A549 (cell line): ENCODE measurements around the gene TFF1. TPM values are rescaled to one million over a fixed set of nuclear protein-coding genes. Genes with fewer than 3 reads are reported as not detected.
A peak's percentile ranks its signal among the peaks of the same experiment; 100 is the strongest.

Experiments
- ATAC-seq, 2 experiments: fragments of 200-7000 bp in 1 of 2; fragments of >200 bp in 1 of 2; cut with Nextera tagmentation in 1 of 2; cut with Tn5 transposase in 1 of 2; 3 replicates each; pipeline versions ENCODE4 v1.8.0 to v1.9.1; 2018 to 2020; ENCODE audit warnings: mild to moderate bottlenecking in 1 of 2, moderate library complexity in 1 of 2
- CTCF ChIA-PET: fragments of 300-600 bp; sonication (Branson Sonifier 250); formaldehyde crosslinking; extraction: SDS; loops from one replicate; lab custom pipeline; 2021; ENCODE audit warnings: antibody characterized with exemption, inconsistent platforms; lab: Yijun Ruan, JAX
- POLR2A ChIA-PET: fragments of 350-600 bp; formaldehyde crosslinking; extraction: SDS; loops from one replicate; lab custom pipeline; 2021; ENCODE audit warnings: antibody characterized with exemption, inconsistent platforms; lab: Yijun Ruan, JAX
- DNase-seq, 2 experiments: peaks; one replicate each; pipeline versions ENCODE4 v3.0.0 to v3.0.0-alpha.2; 2011 to 2016; ENCODE audit warnings: low read depth in 1 of 2, low spot score in 1 of 2
- FAIRE-seq: peaks from 2 replicates; lab custom pipeline; 2011; peaks lifted over from hg19 to GRCh38; lab: Jason Lieb, UNC
- H3K27ac ChIP-seq, 2 experiments: fragments of >200 bp; sonication (Bioruptor Twin); formaldehyde crosslinking; 3 replicates each; pipeline ENCODE4 v1.5.1; 2016 to 2017
- H3K4me1 ChIP-seq: fragments of >200 bp; sonication (Bioruptor Twin); formaldehyde crosslinking; 3 replicates; pipeline ENCODE4 v1.6.1; 2016
- H3K4me2 ChIP-seq: fragments of >200 bp; sonication (Bioruptor Twin); formaldehyde crosslinking; 3 replicates; pipeline ENCODE4 v1.6.1; 2016
- H3K4me3 ChIP-seq: fragments of >200 bp; sonication (Bioruptor Twin); formaldehyde crosslinking; 3 replicates; pipeline ENCODE4 v1.5.1; 2016
- H3K9me3 ChIP-seq: fragments of >200 bp; sonication (Bioruptor Twin); formaldehyde crosslinking; 3 replicates; pipeline ENCODE4 v1.6.1; 2016
- ATOH8 ChIP-seq: fragments of 250-450 bp; sonication (Bioruptor Pico); IDR thresholded peaks from 2 replicates; pipeline ENCODE4 v1.5.0; 2020; ENCODE audit warnings: low read depth, mild to moderate bottlenecking, moderate library complexity
- BHLHE40 ChIP-seq: IDR thresholded peaks from 2 replicates; pipeline ENCODE4 v1.6.1; 2012; ENCODE audit warnings: low read depth, low read length, inconsistent platforms
- E2F6 ChIP-seq: IDR thresholded peaks from 2 replicates; pipeline ENCODE4 v1.6.1; 2012; ENCODE audit warnings: low read depth, borderline replicate concordance
- EHF ChIP-seq: fragments of 250-450 bp; sonication (Bioruptor Pico); IDR thresholded peaks from 2 replicates; pipeline ENCODE4 v1.5.0; 2020; ENCODE audit warnings: mild to moderate bottlenecking
- ESRRA ChIP-seq: fragments of 150-350 bp; IDR thresholded peaks from 2 replicates; pipeline ENCODE4 v1.6.1; 2014; ENCODE audit warnings: mild to moderate bottlenecking, low read length, borderline replicate concordance
- FOSB ChIP-seq: fragments of 250-450 bp; sonication (Bioruptor Pico); IDR thresholded peaks from 2 replicates; pipeline ENCODE4 v1.5.0; 2020; ENCODE audit warnings: mild to moderate bottlenecking, moderate library complexity
- GATA3 ChIP-seq: IDR thresholded peaks from 2 replicates; pipeline ENCODE4 v1.6.1; 2012; ENCODE audit warnings: borderline replicate concordance
- HMGXB4 ChIP-seq: fragments of 250-450 bp; sonication (Bioruptor Pico); IDR thresholded peaks from 2 replicates; pipeline ENCODE4 v1.5.0; 2021; ENCODE audit warnings: mild to moderate bottlenecking, moderate library complexity, borderline replicate concordance
- HOXA7 ChIP-seq: fragments of 250-450 bp; sonication (Bioruptor Pico); IDR thresholded peaks from 2 replicates; pipeline ENCODE4 v1.5.0; 2020; ENCODE audit warnings: mild to moderate bottlenecking, moderate library complexity
- JUN ChIP-seq, 2 experiments: fragments of >200 bp; sonication (Bioruptor Twin); formaldehyde crosslinking; IDR thresholded peaks; 2 replicates in 1 of 2; 3 replicates in 1 of 2; pipeline ENCODE4 v1.6.1; 2016 to 2017
- JUNB ChIP-seq: fragments of >200 bp; sonication (Bioruptor Twin); formaldehyde crosslinking; IDR thresholded peaks from 2 replicates; pipeline ENCODE4 v1.6.1; 2016
- KDM1A ChIP-seq: fragments of 200-600 bp; sonication (generic); IDR thresholded peaks from 2 replicates; pipeline ENCODE4 v1.6.1; 2016; ENCODE audit warnings: low read depth, mild to moderate bottlenecking
- NFE2L2 ChIP-seq: fragments of 150-350 bp; conservative IDR thresholded peaks from 2 replicates; pipeline ENCODE4 v1.6.1; 2014; ENCODE audit warnings: low read length
- NPAS2 ChIP-seq: fragments of 250-450 bp; sonication (Bioruptor Pico); IDR thresholded peaks from 2 replicates; pipeline ENCODE4 v1.8.0; 2022; ENCODE audit warnings: mild to moderate bottlenecking, moderate library complexity, borderline replicate concordance
- PBX3 ChIP-seq: IDR thresholded peaks from 2 replicates; pipeline ENCODE4 v1.6.1; 2012
- PHF8 ChIP-seq: fragments of 200-600 bp; sonication (generic); IDR thresholded peaks from 2 replicates; pipeline ENCODE4 v1.6.1; 2016; ENCODE audit warnings: low read depth, mild to moderate bottlenecking, antibody characterized with exemption, moderate library complexity, borderline replicate concordance
- POLR2A ChIP-seq: IDR thresholded peaks from 2 replicates; pipeline ENCODE4 v1.6.1; 2012; ENCODE audit warnings: mild to moderate bottlenecking, low read length
- RARB ChIP-seq: fragments of 250-450 bp; sonication (Bioruptor Pico); IDR thresholded peaks from 2 replicates; pipeline ENCODE4 v1.8.0; 2021; ENCODE audit warnings: mild to moderate bottlenecking, moderate library complexity
- RCOR1 ChIP-seq: fragments of 150-350 bp; IDR thresholded peaks from 2 replicates; pipeline ENCODE4 v1.6.1; 2014; ENCODE audit warnings: antibody characterized with exemption, low read length, low read depth
- RFX5 ChIP-seq: fragments of 450-650 bp; IDR thresholded peaks from 2 replicates; pipeline ENCODE4 v1.7.1; 2014; ENCODE audit warnings: antibody characterized with exemption, mild to moderate bottlenecking, moderate library complexity
- RNF2 ChIP-seq: fragments of 200-600 bp; sonication (generic); IDR thresholded peaks from 2 replicates; pipeline ENCODE4 v1.6.1; 2016; ENCODE audit warnings: low read depth, mild to moderate bottlenecking, antibody characterized with exemption, moderate library complexity, borderline replicate concordance
- SMC3 ChIP-seq: fragments of >200 bp; sonication (Bioruptor Twin); formaldehyde crosslinking; IDR thresholded peaks from 3 replicates; pipeline ENCODE4 v1.6.1; 2018; ENCODE audit warnings: inconsistent platforms
- TFCP2L1 ChIP-seq: fragments of 250-450 bp; sonication (Bioruptor Pico); IDR thresholded peaks from 2 replicates; pipeline ENCODE4 v1.5.0; 2021; ENCODE audit warnings: mild to moderate bottlenecking
- TP53 ChIP-seq: fragments of 250-450 bp; sonication (Bioruptor Pico); IDR thresholded peaks from 2 replicates; pipeline ENCODE4 v1.5.0; 2021; ENCODE audit warnings: mild to moderate bottlenecking, moderate library complexity
- ZC3H11A ChIP-seq: fragments of 450-650 bp; IDR thresholded peaks from 2 replicates; pipeline ENCODE4 v1.6.1; 2014; ENCODE audit warnings: antibody characterized with exemption, mild to moderate bottlenecking
- ZSCAN20 ChIP-seq: fragments of 250-450 bp; sonication (Bioruptor Pico); IDR thresholded peaks from 2 replicates; pipeline ENCODE4 v1.8.0; 2022; ENCODE audit warnings: mild to moderate bottlenecking, moderate library complexity
- WGBS: methylation state at CpG from one replicate; pipeline ENCODE4 v1.1.6; 2017; ENCODE audit errors: missing lambda C conversion rate; 5-methylcytosine and 5-hydroxymethylcytosine counted together
- polyA plus RNA-seq, 4 experiments: library from polyadenylated mRNA; depleted of rRNA in 3 of 4; stranded (reverse); fragments of >200 nt; fragmentation: RNase III in 1 of 4; extraction: RNeasy Plus Mini Kit Qiagen cat#74134 plus additional on column Dnase treatment in 1 of 4; gene quantifications; 2 replicates in 3 of 4; 3 replicates in 1 of 4; pipeline ENCODE4 v1.2.3, GENCODE V29; 2011 to 2017
- TF ChIP-seq, protein P1 (sequence below): IDR thresholded peaks from 2 replicates; pipeline ENCODE4 v1.6.1; 2012
- TF ChIP-seq, protein P2 (sequence below): fragments of >200 bp; sonication (Bioruptor Twin); formaldehyde crosslinking; IDR thresholded peaks from 3 replicates; pipeline ENCODE4 v1.5.1; 2016

Gene TFF1
- polyA plus RNA-seq, 2 of the 4 experiments (the other 2 are of a cell fraction) = 1.0 to 5.8 TPM

GRCh38 chr21:42364304-42364865, 1.9 kb downstream of the TFF1 start (continued):
- TF ChIP-seq HMGXB4 = no peak
- TF ChIP-seq POLR2A = no peak
- no peak for TF ChIP-seq KDM1A
- no peak for TF ChIP-seq HOXA7
- TF ChIP-seq NPAS2 (CRISPR knock-in tag) = no peak

DNA sequence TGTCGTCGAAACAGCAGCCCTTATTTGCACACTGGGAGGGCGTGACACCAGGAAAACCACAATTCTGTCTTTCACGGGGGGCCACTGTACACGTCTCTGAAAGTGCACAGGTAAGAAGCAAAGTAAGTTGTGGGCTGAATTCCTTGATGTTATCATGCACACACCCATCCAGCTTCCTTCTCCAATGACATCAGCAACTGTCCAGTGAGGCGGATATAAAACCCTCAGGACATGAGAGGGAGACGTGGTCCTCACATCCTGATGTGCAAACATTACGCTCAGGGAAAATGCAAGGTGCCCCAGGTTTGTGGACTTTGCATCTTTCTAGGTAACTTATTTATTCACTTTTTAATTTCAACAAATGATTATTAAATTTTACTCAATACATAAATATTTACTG, 3.0 kb downstream of the TFF1 start:
- Histone ChIP-seq H3K27ac (no peak overlapping the region), H3K9me3 (no peaks in the 10 kb centered on the region), H3K4me1 (peaks cover 23% of the 10 kb centered on the region), H3K4me3 (no peak overlapping the region), H3K4me2 (peak overlapping the region; percentile 25; the same call in 2 of the 3 replicates)
- TF ChIP-seq PBX3 (no peak), PHF8 (no peak), RFX5 (no peak), NFE2L2 (no peak), TP53 (CRISPR knock-in tag) (no peak), ESRRA (no peak), EHF (CRISPR knock-in tag) (no peak), ATOH8 (CRISPR knock-in tag) (no peak), GATA3 (no peak)
- TF ChIP-seq, protein P1, sequence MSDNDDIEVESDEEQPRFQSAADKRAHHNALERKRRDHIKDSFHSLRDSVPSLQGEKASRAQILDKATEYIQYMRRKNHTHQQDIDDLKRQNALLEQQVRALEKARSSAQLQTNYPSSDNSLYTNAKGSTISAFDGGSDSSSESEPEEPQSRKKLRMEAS = no peak
- no peak for ATAC-seq
- ChIA-PET CTCF (no interaction called here), POLR2A (no interaction called here)
- no peak for FAIRE-seq
- WGBS = 54% methylated on average over 8 of the region's 8 CpGs
- peak in 1 of 2 experiments; percentile 52 for DNase-seq

DNA sequence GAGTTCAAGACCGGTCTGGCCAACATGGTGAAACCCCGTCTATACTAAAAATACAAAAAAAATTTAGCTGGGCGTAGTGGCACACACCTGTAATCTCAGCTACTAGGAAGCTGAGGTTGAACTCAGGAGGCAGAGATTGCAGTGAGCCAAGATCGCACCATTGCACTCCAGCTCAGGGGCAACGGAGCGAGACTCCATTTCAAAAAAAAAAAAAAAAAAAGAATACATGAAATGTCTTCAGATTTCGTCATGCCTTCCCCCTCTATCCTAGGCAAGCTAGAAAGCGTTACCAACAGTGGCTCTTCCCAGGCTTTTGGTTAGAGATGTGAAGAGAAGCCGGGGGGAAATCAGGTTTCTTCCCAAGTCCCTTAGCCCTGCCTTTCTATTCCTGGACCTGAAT, 3.6 kb downstream of the TFF1 start:
- H3K9me3 ChIP-seq = no peaks in the 10 kb centered on the region
- 81% methylated on average over 9 of the region's 9 CpGs for WGBS
- no peak overlapping the region for H3K27ac ChIP-seq
- POLR2A ChIA-PET = no interaction called here
- ATAC-seq = no peak
- no peak for FAIRE-seq
- TF ChIP-seq NPAS2 (CRISPR knock-in tag) (no peak), JUN (IDR thresholded peaks at IDR 0.05) (no peak), JUNB (no peak), KDM1A (no peak), EHF (CRISPR knock-in tag) (no peak), FOSB (CRISPR knock-in tag) (no peak), RNF2 (no peak), POLR2A (no peak), SMC3 (no peak), ATOH8 (CRISPR knock-in tag) (no peak), RCOR1 (no peak), ZSCAN20 (no peak), ZC3H11A (no peak), TFCP2L1 (CRISPR knock-in tag) (no peak), BHLHE40 (no peak), E2F6 (no peak), RARB (CRISPR knock-in tag) (no peak)
- TF ChIP-seq, protein P2, sequence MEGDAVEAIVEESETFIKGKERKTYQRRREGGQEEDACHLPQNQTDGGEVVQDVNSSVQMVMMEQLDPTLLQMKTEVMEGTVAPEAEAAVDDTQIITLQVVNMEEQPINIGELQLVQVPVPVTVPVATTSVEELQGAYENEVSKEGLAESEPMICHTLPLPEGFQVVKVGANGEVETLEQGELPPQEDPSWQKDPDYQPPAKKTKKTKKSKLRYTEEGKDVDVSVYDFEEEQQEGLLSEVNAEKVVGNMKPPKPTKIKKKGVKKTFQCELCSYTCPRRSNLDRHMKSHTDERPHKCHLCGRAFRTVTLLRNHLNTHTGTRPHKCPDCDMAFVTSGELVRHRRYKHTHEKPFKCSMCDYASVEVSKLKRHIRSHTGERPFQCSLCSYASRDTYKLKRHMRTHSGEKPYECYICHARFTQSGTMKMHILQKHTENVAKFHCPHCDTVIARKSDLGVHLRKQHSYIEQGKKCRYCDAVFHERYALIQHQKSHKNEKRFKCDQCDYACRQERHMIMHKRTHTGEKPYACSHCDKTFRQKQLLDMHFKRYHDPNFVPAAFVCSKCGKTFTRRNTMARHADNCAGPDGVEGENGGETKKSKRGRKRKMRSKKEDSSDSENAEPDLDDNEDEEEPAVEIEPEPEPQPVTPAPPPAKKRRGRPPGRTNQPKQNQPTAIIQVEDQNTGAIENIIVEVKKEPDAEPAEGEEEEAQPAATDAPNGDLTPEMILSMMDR = no peak
- H3K4me2 ChIP-seq = no peak overlapping the region
- no peak overlapping the region for H3K4me3 ChIP-seq
- DNase-seq = no peak
- H3K4me1 ChIP-seq = peaks cover 23% of the 10 kb centered on the region
- CTCF ChIA-PET = no interaction called here
